Mesenchymal stem cell (in vitro differentiated cells and primary cell): ENCODE measurements around the gene AKNA.

Source experiments
- DNase-seq: peaks from one replicate; pipeline ENCODE4 v3.0.0-alpha.2; 2013
- H2AFZ ChIP-seq: one replicate; pipeline ENCODE4 v1.6.1; 2013; ENCODE audit warnings: low read depth, mild to moderate bottlenecking, control low read depth, inconsistent platforms, low read length, moderate library complexity
- H2AK5ac ChIP-seq: 2 replicates; pipeline ENCODE4 v1.6.1; 2013; ENCODE audit warnings: low read length, moderate library complexity, mild to moderate bottlenecking, inconsistent platforms; ENCODE audit not compliant: severe bottlenecking
- H2BK120ac ChIP-seq: one replicate; pipeline ENCODE4 v1.6.1; 2013; ENCODE audit warnings: low read depth, mild to moderate bottlenecking, inconsistent platforms, low read length, moderate library complexity
- H2BK12ac ChIP-seq, 2 experiments: one replicate each; pipeline ENCODE4 v1.6.1; 2013; ENCODE audit warnings: inconsistent platforms in 2 of 2, low read length in 2 of 2, mild to moderate bottlenecking in 2 of 2, moderate library complexity in 2 of 2, control low read depth in 1 of 2
- H2BK15ac ChIP-seq: one replicate; pipeline ENCODE4 v1.6.1; 2013; ENCODE audit warnings: mild to moderate bottlenecking, low read depth, inconsistent platforms; ENCODE audit not compliant: poor library complexity, severe bottlenecking
- H2BK5ac ChIP-seq: 2 replicates; pipeline ENCODE4 v1.6.1; 2013; ENCODE audit warnings: low read depth, mild to moderate bottlenecking, low read length, control low read depth, inconsistent platforms; ENCODE audit not compliant: poor library complexity, severe bottlenecking
- H3K14ac ChIP-seq, 2 experiments: one replicate each; pipeline ENCODE4 v1.6.1; 2013; ENCODE audit warnings: inconsistent platforms in 2 of 2, low read length in 2 of 2, control low read depth in 1 of 2, mild to moderate bottlenecking in 1 of 2, moderate library complexity in 1 of 2
- H3K18ac ChIP-seq, 2 experiments: one replicate each; pipeline ENCODE4 v1.6.1; 2013; ENCODE audit warnings: inconsistent platforms in 2 of 2, low read length in 2 of 2, control low read depth in 1 of 2, low read depth in 1 of 2, mild to moderate bottlenecking in 1 of 2
- H3K23ac ChIP-seq, 2 experiments: one replicate each; pipeline ENCODE4 v1.6.1; 2013; ENCODE audit warnings: inconsistent platforms in 2 of 2, low read length in 2 of 2, mild to moderate bottlenecking in 2 of 2, moderate library complexity in 2 of 2, control low read depth in 1 of 2
- H3K27ac ChIP-seq: 2 replicates; pipeline ENCODE4 v1.5.1; 2013; ENCODE audit warnings: mild to moderate bottlenecking, moderate library complexity, low read length, control low read depth, inconsistent platforms; ENCODE audit not compliant: poor library complexity, severe bottlenecking
- H3K27me3 ChIP-seq, 2 experiments: 2 replicates each; pipeline versions ENCODE4 v1.6.1 to v1.7.0; 2013; ENCODE audit warnings: low read length in 2 of 2, mild to moderate bottlenecking in 2 of 2, moderate library complexity in 2 of 2, control low read depth in 1 of 2, inconsistent platforms in 1 of 2; ENCODE audit not compliant: control insufficient read depth in 1 of 2, insufficient read depth in 1 of 2
- H3K36me3 ChIP-seq, 2 experiments: 2 replicates each; pipeline versions ENCODE4 v1.6.1 to v1.7.0; 2013; ENCODE audit warnings: low read length in 2 of 2, control low read depth in 1 of 2, inconsistent platforms in 1 of 2, low read depth in 1 of 2, mild to moderate bottlenecking in 1 of 2; ENCODE audit not compliant: insufficient read depth in 2 of 2, control insufficient read depth in 1 of 2
- H3K4ac ChIP-seq, 2 experiments: one replicate each; pipeline ENCODE4 v1.6.1; 2013; ENCODE audit warnings: inconsistent platforms in 2 of 2, low read length in 2 of 2, mild to moderate bottlenecking in 2 of 2, moderate library complexity in 2 of 2, control low read depth in 1 of 2, low read depth in 1 of 2
- H3K4me1 ChIP-seq: 2 replicates; pipeline ENCODE4 v1.6.1; 2013; ENCODE audit warnings: low read depth, low read length, control low read depth; ENCODE audit not compliant: control insufficient read depth, insufficient read depth
- H3K4me2 ChIP-seq: 2 replicates; pipeline ENCODE4 v1.6.1; 2013; ENCODE audit warnings: low read length, mild to moderate bottlenecking, inconsistent platforms; ENCODE audit not compliant: poor library complexity, severe bottlenecking
- H3K4me3 ChIP-seq, 2 experiments: 2 replicates each; pipeline versions ENCODE4 v1.5.1 to v1.7.0; 2013; ENCODE audit warnings: low read length in 2 of 2, mild to moderate bottlenecking in 2 of 2, control low read depth in 1 of 2, low read depth in 1 of 2; ENCODE audit not compliant: insufficient read depth in 1 of 2
- H3K79me1 ChIP-seq: replicated peaks from 2 replicates; pipeline ENCODE4 v1.6.1; 2013; ENCODE audit warnings: mild to moderate bottlenecking, control low read depth, low read length, inconsistent platforms; ENCODE audit not compliant: poor library complexity, severe bottlenecking
- H3K9ac ChIP-seq: 2 replicates; pipeline ENCODE4 v1.7.0; 2013; ENCODE audit warnings: mild to moderate bottlenecking, low read length, moderate library complexity
- H3K9me3 ChIP-seq: 2 replicates; pipeline ENCODE4 v1.7.0; 2013; ENCODE audit warnings: mild to moderate bottlenecking, low read length; ENCODE audit not compliant: control insufficient read depth
- H4K8ac ChIP-seq: one replicate; pipeline ENCODE4 v1.6.1; 2013; ENCODE audit warnings: inconsistent platforms, mild to moderate bottlenecking, low read length, moderate library complexity
- H4K91ac ChIP-seq: one replicate; pipeline ENCODE4 v1.6.1; 2013; ENCODE audit warnings: mild to moderate bottlenecking, low read length, inconsistent platforms
- WGBS: methylation state at CpG from one replicate; pipeline ENCODE4 v1.1.7; 2013; ENCODE audit warnings: mixed read lengths; 5-methylcytosine and 5-hydroxymethylcytosine counted together

AKNA gene

DNA sequence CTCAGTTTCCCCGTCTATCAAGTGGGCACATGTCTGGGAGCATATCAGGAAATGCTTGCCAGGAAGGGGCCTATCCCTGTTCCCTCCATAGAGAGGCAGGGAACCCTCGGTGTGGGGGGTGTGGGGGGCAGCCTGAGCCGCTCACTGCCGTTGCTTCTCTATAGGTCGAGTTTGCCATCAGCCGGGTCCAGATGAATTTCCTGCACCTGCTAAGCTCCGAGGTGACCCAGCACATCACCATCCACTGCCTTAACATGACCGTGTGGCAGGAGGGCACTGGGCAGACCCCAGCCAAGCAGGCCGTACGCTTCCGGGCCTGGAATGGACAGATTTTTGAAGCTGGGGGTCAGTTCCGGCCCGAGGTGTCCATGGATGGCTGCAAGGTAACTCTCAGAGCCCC lies 78.7 kb downstream of the AKNA start:
- Histone ChIP-seq H3K4me2 (no peak overlapping the region), H3K4ac (no peak overlapping the region), H3K18ac (no peak overlapping the region), H2BK12ac (no peak overlapping the region), H2BK120ac (no peak overlapping the region), H2BK5ac (no peak overlapping the region), H3K9me3 (no peaks in the 10 kb centered on the region), H2AK5ac (no peak overlapping the region), H2BK15ac (no peak overlapping the region), H3K4me1 (peaks cover 3% of the 10 kb centered on the region), H3K23ac (no peak overlapping the region), H4K8ac (no peak overlapping the region), H3K27me3 (no peaks in the 10 kb centered on the region), H3K27ac (no peak overlapping the region), H3K14ac (no peak overlapping the region), H3K9ac (no peak overlapping the region), H2AFZ (no peak overlapping the region), H3K4me3 (no peak overlapping the region), H4K91ac (no peak overlapping the region), H3K79me1 (no peaks in the 10 kb centered on the region), H3K36me3 (peaks cover 5 to 68% of the 10 kb centered on the region in 2 experiments)
- 97% methylated on average over 11 of the region's 13 CpGs for WGBS
- DNase-seq, result no peak

GRCh38 chr9:114308361-114308950 lies 79.3 kb downstream of the AKNA start:
- H2BK120ac ChIP-seq, result no peak overlapping the region
- H3K4me1 ChIP-seq, result peaks cover 3% of the 10 kb centered on the region
- H3K14ac ChIP-seq, result no peak overlapping the region
- H3K9ac ChIP-seq, result peak overlapping the region; percentile 53
- H3K4me3 ChIP-seq, result no peak overlapping the region
- H4K91ac ChIP-seq, result no peak overlapping the region
- no peak overlapping the region for H2BK15ac ChIP-seq
- H2AFZ ChIP-seq, result no peak overlapping the region
- WGBS, result 91% methylated on average over 13 of the region's 13 CpGs
- no peak overlapping the region for H2AK5ac ChIP-seq
- no peak for DNase-seq
- H3K27ac ChIP-seq, result no peak overlapping the region
- H3K23ac ChIP-seq, result no peak overlapping the region
- no peaks in the 10 kb centered on the region for H3K9me3 ChIP-seq
- H2BK12ac ChIP-seq, result no peak overlapping the region
- no peak overlapping the region for H2BK5ac ChIP-seq
- peaks cover 5 to 70% of the 10 kb centered on the region in 2 experiments for H3K36me3 ChIP-seq
- H3K4ac ChIP-seq, result no peak overlapping the region
- no peaks in the 10 kb centered on the region for H3K27me3 ChIP-seq
- no peak overlapping the region for H3K18ac ChIP-seq
- H3K79me1 ChIP-seq, result no peaks in the 10 kb centered on the region
- no peak overlapping the region for H4K8ac ChIP-seq
- no peak overlapping the region for H3K4me2 ChIP-seq

- no peak overlapping the region for H2BK5ac ChIP-seq
- H3K4me3 ChIP-seq, result no peak overlapping the region
- no peak overlapping the region for H3K18ac ChIP-seq
- H3K9me3 ChIP-seq, result no peaks in the 10 kb centered on the region
- no peak overlapping the region for H3K27ac ChIP-seq
- no peak overlapping the region for H3K4ac ChIP-seq
- peaks cover 5 to 71% of the 10 kb centered on the region in 2 experiments for H3K36me3 ChIP-seq
- H3K9ac ChIP-seq, result peak overlapping the region; percentile 53
- no peak overlapping the region for H3K23ac ChIP-seq
- no peak overlapping the region for H2BK120ac ChIP-seq
- no peaks in the 10 kb centered on the region for H3K79me1 ChIP-seq
- H2BK12ac ChIP-seq, result no peak overlapping the region
- H2AFZ ChIP-seq, result no peak overlapping the region
- H3K4me2 ChIP-seq, result no peak overlapping the region
- 97% methylated on average over 5 of the region's 6 CpGs for WGBS
- no peak overlapping the region for H4K91ac ChIP-seq
- DNase-seq, result no peak
- no peak overlapping the region for H3K14ac ChIP-seq
- no peaks in the 10 kb centered on the region for H3K27me3 ChIP-seq
- no peak overlapping the region for H2AK5ac ChIP-seq
- peaks cover 3% of the 10 kb centered on the region for H3K4me1 ChIP-seq
- no peak overlapping the region for H4K8ac ChIP-seq
- H2BK15ac ChIP-seq, result no peak overlapping the region
These were observed 79.9 kb downstream of the AKNA start for GRCh38 chr9:114307899-114308267.

GRCh38 chr9:114304416-114305188 lies 83.2 kb downstream of the AKNA start:
- Histone ChIP-seq H2AFZ (no peak overlapping the region), H3K18ac (no peak overlapping the region), H2BK15ac (no peak overlapping the region), H3K4me3 (no peak overlapping the region), H2AK5ac (no peak overlapping the region), H2BK5ac (no peak overlapping the region), H3K9me3 (no peaks in the 10 kb centered on the region), H2BK120ac (no peak overlapping the region), H3K14ac (no peak overlapping the region), H3K23ac (no peak overlapping the region), H3K27me3 (no peaks in the 10 kb centered on the region), H3K79me1 (no peaks in the 10 kb centered on the region), H2BK12ac (no peak overlapping the region), H3K9ac (no peak overlapping the region), H4K91ac (no peak overlapping the region), H3K4me1 (peaks cover 3% of the 10 kb centered on the region), H3K4ac (no peak overlapping the region), H4K8ac (no peak overlapping the region), H3K36me3 (peaks cover 12 to 83% of the 10 kb centered on the region in 2 experiments), H3K27ac (no peak overlapping the region), H3K4me2 (no peak overlapping the region)
- no peak for DNase-seq
- 86% methylated on average over 10 of the region's 10 CpGs for WGBS
